Stimulated activated CD4-positive, alpha-beta T cell treated with anti-CD3 and anti-CD28 coated beads, Interleukin-12 subunit alpha, Interleukin-12 subunit beta, amount 100 ng/mL, for 24 hours (primary cell): Measurements from ENCODE around the gene RTN3.

Experiments
- DNase-seq, 2 experiments: peaks; one replicate each; pipeline ENCODE4 v3.0.0-alpha.2; 2020; ENCODE audit warnings: low read depth in 2 of 2

RTN3 gene

DNA sequence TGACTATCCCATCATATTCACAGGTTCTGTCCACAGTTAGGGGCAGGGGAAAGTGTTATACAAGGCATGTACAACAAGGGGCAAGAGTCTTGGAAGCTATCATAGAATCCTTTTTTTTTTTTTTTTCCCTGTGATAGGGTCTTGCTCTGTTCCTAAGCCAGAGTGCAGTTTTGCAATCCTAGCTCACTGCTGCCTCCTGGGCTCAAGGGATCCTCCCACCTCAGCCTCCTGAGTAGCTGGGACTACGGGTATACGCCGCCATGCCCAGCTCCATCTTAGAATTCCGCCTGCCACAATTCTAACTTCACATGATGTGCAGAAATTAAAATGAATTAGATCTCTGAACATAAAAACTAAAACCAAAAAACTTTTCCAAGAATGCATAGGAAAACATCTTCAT lies 55.6 kb downstream of the RTN3 start:
- DNase-seq = no peak

DNA sequence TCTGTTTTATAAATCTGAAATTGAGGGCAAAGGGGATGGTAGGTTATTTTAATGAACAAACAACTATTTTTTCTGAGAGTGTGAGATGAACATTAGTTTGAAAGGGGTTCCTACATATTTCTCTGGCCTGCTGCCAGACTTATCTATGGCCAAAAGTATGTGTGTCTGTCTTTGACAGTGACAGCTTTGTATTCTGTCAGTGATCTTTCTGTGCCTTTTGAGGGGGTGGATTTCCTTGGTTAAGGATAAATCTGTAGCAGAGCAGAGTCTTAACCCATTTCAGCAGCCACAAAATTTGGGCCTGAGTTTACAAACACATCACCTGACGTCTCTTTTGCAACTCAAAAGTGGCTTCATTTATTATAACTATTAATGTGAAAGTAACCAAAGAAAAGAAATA lies 56.4 kb downstream of the RTN3 start:
- DNase-seq = no peak

DNA sequence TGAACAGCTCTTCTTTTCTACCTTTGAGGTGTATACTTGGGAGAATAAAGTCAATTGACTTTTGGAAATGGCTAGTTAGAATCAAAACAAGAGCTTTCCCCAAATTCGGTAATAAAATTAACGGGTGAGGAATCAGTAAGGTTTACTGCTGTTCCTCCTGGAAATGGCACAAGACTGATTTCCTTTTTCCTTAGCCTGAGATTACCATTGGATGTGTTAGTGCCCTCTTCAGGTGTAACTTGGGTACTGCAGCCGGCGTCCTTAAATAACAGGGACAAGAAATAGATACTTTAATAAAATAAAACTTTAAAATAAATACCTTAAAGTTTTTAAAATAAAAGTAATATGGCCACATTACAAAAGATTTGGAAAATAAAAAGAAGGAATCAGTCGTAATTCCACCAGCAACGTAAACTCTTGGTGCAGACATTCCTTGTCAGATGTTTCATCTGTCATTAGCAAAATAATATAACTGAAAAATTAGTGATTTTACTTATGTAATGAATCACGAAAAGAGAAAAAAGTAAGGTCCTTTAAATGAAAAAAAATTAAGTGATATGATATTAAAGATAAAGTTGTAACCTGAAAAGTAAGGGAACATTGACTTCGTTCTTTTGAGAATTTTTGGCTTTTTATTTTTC lies 57.5 kb downstream of the RTN3 start:
- DNase-seq = peak; percentile 28 to 69

DNA sequence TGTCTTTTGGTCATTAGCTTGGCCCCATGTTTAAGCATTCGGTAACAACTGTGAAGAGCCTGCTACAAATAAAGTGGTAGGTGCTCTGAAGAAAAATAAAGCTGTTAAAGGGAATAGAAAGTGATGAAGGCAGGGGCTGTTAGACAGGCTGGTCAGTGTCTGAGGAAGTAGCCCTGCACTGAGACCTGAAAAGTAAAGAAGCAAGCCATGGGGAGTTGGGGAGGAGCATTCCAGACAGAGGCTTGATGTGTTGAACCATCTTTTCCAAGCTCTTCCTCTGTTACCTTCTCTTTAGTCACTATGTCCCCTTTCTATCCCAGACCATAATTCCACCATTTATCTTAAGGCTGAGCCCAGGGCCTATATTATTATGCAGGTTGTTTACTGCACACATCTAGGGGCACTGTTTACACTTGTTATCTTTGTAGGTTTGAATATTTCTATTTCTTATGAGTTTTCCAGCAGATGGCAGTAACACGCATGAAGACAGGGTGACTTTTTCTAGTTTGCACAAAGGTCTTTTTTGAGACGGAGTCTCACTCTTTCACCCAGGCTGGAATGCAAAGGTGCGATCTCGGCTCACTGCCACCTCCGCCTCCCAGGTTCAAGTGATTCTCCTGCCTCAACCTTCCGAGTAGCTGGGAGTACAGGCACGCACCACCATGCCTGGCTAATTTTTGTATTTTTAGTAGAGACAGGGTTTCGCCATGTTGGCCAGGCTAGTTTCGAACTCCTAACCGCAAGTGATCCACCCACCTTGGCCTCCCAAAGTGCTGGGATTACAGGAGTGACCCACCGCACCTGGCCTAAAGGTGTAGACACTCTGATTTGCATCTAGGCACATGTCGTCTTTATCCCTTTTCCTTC lies 64.2 kb downstream of the RTN3 start:
- no peak for DNase-seq

DNA sequence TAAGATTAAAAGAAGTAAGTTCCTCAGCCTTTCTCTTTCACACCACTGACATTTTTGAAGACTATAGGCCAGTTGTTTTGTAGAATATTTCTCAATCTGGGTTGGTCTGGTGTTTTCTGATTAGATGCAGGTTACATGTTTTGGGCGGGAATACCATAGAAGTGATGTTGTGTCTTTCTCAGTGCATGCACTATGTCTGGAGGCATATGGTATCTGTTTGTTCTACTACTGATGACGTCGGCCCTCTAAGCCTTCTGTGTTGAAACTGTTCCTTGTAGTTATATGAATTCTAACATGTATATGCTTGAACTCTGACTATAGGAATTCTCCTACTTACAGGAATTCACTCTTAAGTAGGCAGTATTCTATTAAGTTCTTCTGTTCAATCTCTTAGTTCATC lies 65.7 kb downstream of the RTN3 start:
- no peak for DNase-seq

DNA sequence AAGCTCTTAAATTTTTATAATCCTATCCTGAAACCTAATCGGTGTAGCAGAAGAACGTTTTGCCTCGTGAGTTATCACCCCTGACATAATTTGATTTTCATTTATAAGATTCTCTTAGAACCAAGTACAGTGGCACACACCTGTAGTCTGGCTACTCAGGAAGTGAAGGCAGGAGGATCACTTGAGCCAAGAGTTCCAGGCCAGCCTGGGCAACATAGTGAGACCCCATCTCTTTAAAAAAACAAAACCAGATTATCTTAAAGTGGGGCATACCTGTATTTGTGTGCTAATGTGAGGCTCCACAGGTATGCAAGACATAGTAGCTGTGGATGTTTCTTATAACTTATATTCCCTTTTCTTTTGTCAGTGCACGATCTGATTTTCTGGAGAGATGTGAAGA lies 68.3 kb downstream of the RTN3 start:
- no peak for DNase-seq

DNA sequence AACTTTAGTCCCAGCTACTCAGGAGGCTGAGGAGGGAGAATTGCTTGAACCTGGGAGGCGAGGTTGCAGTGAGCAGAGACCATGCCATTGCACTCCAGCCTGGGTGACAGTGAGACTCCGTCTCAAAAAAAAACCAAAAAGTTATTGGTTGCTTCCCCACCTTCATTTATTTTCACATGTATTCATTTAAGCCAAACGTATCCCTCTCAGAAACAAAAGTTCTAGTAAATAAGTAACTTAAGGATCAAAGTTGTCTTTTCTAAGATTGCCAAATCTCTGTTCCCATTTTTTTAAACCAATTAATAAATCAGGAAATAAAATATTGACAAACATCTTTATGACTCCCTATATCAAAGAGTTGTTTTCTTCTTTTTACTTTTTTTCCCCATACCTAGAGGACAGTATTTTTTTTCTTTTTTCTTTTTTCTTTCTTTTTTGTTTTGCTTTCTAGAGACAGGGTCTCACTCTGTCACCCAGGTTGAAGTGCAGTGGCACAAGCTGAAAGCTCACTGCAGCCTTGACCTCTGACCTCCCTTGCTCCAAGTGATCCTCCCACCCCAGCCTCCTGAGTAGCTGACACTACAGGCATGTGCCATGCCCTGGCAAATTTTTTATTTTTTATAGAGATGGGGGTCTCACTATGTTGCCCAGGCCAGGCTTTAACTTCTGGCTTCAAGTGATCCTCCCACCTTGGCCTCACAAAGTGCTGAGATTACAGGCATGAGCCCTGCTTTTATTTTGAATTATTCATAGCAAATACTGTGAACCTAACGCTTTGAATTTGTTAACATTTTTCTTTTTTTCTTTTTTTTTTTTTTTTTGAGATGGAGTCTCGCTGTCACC lies 75.8 kb downstream of the RTN3 start:
- DNase-seq = no peak

DNA sequence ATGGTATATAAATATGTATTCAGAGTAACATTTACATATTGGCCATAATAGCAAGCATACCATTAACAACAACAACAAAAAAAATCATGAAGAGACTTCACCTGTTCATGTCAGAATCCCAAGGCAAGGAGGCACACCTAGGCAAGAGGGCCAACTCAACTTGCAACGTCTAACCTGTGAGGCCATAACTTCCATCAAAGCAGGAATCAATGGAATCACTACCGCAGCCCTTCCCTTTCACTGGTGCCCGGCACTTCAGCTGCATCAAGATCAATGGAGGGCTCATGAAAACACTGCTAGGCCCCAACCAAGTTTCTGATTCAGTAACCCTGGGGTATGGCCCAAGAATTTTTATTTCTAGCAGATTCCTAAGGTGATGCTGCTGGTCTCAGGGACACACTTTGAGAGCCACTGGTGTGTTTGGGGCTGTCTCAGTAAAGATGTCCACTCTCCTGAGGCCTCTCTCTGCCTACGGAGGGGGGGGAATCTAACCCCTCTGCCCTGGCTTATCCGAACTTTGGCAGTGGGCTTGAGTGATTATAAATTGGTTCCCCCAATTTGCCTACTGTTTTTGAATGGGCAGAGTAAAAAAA lies 79.3 kb downstream of the RTN3 start:
- DNase-seq = no peak

DNA sequence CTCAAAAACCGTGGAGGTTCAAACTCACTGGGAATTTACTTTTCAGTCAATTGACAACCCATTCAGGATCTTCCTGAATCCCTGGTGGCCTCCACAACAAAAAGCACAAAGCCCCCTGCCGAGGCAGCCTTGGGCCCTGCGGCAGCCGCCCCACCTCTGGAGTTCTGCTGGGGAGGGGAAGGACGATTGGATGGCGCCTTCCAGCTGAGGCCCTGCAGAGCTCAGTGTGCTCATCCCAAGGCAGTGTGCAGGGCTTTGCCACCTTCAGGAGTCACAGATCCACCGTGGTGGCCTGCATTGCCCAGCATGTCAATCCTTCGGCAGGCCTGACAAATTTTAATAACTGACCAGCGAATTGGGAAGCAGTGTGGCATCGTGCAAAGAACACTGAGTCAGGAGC lies 79.9 kb downstream of the RTN3 start:
- DNase-seq = no peak

DNA sequence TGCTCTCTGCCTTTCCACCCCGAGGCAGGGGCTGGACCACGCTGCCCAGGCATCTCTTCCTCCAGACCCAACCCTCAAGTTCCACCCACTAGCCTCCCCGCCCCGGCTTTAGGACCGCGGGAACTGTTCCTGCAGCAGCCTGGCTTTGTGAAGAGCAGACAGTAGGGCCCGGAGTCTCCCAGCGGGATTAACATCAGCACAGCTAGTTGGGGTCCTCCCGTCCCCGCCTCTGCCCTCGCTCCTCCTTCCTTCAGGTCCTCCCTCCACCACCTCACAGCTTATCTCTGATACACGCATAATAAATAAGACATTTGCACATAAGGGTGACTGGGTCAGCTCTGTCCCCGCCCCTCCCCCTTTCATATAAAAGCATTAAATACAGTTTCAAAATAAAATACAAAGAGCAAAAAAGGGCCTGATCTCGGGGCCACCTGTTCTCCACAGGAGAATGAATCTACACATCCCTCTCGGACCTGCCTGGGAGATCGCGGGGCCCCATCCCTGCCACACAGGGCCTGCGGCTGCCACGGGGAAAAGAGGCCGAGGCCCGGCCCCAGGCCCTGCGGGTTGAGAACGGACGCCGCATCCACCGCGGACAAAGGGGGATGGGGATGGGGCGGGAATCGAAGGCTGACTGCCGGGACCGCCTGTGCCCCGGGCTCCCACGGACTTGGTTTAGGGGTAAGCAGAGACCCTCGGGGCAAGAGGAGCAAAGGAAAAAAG lies 80.8 kb downstream of the RTN3 start:
- DNase-seq = no peak

DNA sequence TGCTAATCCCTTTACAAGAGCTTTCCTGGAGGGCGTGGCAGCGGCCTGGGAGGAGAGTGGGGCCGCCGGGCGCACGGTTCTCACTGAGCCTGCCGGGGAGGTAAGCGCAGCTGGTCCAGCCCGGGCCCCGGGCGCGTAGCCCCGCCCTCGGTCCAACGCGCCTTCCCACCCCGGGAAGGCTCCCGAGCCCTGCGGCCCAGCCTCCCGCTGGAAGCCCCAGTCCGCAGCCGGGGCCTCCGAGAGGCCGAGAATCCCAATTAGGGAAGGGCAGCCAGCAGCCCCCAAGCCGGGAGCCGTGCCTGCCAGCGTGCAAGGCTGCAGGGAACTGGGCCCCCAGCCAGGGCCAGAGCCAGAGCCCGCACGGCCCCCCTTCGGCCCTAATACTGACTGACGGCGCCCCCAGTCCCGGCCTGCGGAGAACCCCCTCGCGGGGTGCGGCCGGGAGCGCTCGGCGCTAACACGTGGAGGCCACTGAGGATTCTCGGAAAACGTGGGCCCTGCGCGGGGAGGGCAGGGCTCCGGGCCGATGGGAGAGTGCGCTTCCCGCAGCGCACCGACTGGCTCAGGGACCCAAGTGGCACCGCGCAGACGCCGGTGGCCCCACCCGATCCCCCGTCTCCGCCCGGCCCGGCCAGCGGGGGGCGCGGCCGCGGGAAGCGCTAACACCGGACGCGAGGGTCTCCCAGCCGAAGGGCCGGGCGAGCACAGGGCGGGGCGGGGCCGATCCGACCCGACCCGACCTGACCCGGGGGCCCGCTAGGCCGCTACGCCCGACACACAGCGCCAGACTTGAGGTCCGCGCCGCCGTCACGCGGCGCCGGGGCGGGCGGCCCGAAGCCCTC lies 81.6 kb downstream of the RTN3 start:
- no peak for DNase-seq

DNA sequence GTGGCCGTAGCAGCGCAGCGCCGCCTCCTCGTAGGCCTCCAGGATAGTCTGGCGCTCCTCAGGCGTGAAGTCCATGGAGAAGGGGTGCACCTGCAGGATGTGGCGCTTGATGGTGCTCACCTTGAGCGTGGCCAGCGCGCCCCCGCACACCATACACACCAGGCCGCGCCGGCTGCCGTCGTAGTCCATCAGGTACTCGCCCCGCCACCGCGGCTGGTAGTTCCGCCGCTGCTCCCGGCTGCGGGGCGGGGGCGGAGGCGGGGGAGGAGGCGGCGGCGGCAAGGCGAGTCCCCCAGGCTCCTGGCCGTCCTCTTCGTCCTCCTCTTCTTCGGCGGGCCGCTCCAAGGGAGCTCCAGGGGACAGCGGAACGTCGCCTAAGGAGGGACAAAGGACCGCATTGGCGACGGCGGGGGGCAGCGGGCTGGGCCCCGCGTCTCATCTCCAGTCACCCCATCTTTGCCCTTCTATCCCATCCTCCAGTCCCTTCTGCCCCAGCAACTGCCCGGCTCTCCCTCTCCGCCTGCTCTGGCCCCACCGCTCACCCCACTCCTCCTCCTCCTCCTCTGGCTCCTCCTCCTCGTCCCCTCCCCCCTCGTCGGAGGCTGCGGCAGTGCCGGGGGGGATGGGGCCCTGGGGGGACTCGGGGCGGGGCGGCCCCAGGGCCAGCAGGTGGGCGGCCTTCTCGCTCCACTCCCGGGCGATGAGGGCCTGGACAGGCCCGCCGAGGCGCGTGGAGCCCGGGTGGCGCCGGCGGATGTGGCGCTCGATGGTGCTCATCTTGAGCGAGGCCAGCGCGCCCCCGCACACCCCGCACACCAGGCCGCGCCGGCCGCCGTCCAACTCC lies 82.4 kb downstream of the RTN3 start:
- DNase-seq = no peak

DNA sequence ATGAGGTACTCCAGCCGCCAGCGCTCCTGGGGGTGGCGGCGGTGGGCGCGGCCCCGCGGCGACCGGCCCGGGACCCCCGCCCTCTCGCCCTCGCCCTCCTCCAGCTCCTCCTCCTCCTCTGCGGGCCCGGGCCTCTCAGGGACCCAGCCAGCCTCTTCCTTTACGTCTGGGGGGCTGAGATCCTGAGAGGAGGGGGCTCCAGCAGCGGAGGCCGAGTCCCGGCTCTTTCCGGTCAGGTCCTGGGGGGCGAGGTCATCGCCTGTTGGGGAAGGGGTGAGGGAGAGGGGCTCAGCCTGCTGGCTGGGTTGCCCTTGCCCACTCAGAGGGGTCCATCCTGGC lies 83.0 kb downstream of the RTN3 start:
- no peak for DNase-seq

DNA sequence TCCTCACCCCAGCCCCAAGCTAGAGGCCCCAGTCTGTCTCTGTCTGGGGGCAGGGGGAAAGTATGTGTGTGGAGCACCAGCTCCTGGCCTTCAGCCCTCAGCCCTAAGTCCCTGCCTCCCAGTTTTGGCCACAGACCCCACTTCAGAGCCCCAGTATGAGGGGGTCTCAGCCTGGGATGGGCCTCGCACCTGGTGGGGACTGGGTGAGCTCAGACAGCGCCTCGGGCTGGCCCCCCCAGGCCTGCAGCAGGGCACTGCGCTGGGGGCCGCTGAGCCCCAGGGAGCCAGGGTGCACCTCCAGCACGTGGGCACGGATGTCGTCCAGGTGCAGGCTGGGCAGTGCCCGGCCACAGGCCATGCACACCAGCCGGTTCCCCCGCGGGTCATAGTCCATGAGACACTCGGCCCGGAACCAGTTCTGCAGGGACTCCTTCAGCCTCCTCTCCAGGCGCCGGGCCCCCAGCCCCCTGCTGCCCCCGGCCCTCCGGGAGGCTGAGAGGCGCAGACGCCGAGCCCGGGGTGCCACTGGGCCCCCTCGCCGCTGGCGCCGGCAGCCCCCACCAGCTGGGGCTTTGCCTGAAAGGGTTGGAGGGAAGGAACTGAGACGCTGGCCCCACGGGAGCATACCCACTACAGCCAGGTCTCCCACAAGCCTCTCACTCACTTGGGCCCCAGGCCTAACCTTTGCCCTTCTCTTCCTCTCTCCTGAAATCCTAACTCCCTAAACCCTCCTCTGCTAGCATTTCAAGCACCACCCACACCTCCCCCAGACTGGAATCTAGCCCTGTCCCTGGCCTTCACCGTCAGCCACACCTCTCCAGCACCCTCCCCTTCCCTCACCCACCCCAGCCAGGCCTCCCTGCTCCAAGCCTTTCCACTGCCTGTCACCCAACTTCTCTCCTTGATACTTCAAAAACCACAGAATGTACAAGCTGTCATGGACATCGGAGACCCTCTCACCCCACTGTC lies 83.7 kb downstream of the RTN3 start:
- no peak for DNase-seq

DNA sequence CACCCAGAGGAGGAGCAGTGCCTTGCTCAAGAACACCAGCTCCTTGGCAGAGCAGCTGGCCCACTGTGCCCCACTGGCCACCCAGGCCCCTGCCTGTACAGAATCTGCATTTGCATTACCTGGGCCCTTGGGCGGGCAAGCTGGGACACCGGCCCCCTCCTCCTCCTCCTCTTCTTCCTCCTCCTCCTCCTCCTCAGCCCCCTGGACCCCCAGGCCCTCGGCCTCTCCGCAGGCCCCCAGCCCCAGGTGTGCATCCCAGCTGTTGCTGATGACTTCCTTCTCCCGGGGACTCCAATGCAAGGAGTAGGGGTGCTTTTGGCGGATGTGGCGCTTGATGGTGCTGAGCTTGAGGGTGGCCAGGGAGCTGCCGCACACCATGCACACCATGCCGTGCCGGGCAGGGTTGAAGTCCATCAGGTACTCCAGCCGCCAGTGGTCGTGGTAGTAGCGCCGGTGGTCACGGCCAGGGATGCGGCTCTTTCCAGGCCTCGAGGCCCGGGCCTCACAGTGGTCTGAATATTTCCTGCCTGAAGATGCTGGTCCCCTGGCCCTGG lies 84.5 kb downstream of the RTN3 start:
- DNase-seq = no peak

DNA sequence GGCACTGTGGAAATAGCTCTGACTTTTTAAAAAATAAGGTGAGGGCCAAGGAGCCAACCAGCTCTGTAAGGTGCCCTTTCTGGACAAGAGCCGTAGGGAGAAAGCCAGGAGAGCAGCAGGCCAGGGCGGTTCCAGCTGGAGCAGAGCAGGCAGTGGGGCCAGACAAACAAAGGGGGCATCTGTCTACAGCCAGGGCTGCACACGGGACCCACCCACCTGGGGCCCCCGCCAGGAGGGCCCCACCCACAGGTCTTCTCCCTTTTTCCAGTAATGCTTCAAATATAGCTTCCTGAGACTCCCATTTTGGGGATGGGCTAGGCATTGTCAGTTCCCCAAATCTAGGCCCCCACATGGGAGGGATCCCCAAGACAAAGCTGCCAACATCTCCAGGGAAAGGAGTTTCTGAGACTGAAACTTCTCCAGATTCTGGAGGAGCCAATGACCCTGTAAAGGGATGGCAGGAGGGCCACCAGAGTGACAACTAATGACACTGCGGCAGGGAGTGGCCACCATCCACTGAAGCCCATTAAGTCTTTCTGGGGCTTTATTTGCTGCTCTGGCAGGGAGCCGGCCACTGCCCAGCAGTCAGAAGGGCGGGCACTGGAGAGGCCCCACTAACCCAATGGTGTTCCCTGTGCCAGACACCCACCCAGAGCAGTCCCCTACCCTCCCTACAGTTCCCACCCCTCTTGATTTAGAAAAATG lies 85.4 kb downstream of the RTN3 start:
- no peak for DNase-seq

DNA sequence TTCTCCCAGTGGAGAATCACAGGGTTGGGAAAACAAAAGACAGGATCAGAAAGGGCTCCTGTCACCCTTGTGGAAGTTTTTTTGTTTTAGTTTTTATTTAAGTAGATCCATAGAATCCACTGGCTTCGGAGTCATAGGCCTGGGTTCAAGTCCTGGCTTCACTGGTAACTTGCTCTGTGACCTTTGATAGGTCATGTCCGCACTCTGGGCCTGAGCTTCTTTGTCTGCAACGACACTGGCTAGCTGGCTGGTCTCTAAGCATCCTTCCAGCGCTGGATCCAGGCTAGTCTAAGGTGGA lies 85.9 kb downstream of the RTN3 start:
- DNase-seq = no peak
